Endothelial cell of umbilical vein (primary cell): ENCODE results near the gene CCDC40.

Experiments
- CTCF ChIP-seq, 2 donors: IDR thresholded peaks; 1 replicate in 1 of 2; 2 replicates in 1 of 2; pipeline ENCODE4 v1.5.1; 2011; ENCODE audit warnings: low read length in 2 of 2, mild to moderate bottlenecking in 2 of 2, moderate library complexity in 2 of 2, control low read depth in 1 of 2, inconsistent platforms in 1 of 2, low read depth in 1 of 2; ENCODE audit not compliant: insufficient read depth in 1 of 2; ENCODE audit errors: extremely low read depth in 1 of 2
- EZH2 ChIP-seq: IDR thresholded peaks from 2 replicates; pipeline ENCODE4 v1.6.1; 2012; ENCODE audit warnings: borderline replicate concordance, low read depth, mild to moderate bottlenecking, moderate library complexity, low read length, inconsistent platforms; ENCODE audit not compliant: severe bottlenecking
- JUN ChIP-seq: IDR thresholded peaks from 2 replicates; pipeline ENCODE4 v1.6.1; 2011; ENCODE audit warnings: borderline replicate concordance, low read depth; ENCODE audit not compliant: insufficient read length, insufficient read depth
- MAX ChIP-seq: IDR thresholded peaks from 2 replicates; pipeline ENCODE4 v1.6.1; 2011; ENCODE audit not compliant: insufficient read depth, insufficient read length
- POLR2A ChIP-seq: IDR thresholded peaks from 2 replicates; pipeline ENCODE4 v1.6.1; 2012; ENCODE audit warnings: low read depth, mild to moderate bottlenecking, control low read depth, low read length

DNA sequence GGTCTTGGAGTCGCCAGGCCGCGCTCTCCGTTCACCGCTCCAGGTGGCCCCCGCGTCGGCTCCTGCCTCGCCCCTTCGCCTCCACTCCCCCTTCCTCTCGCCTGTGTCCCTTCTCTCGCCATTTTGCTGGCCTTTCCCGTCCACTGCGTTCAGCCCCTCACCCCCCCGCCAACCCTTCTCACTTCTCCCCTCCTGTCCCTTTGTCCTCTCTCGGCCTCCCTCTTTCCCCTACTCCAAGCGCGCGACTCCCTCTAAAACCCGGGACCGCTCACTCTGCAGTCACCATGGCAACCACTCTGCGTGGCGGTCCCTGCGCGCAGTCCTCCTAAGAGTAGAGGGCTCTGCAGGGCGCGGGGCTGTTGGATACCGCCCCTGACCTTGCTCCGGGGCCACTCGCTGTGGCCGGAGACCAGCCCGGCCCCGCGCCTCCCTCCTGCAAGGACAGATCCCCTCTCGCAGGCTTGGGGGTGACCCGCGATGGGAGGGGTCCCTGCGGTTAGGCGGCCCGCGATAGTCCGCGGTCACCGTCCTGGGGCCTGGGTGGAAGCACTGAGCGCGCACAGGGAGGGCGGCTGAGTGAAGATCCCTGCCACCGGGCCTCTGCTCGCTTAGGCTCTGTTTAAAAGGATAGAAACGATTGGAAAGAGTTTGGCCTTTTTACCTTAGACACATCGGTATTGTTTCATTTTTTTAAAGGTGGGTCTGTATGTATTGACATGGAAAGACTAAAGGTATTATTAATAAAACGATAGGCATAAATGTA lies 454 bp downstream of the CCDC40 start:
- TF ChIP-seq EZH2 (no peak), CTCF (IDR thresholded peaks at IDR 0.05; ENCODE audit: extremely low read depth in 1 of 2, insufficient read depth in 1 of 2, low read depth in 1 of 2, low read length in 2 of 2) (no peak), MAX (no peak), POLR2A (no peak), JUN (no peak)
